Muscle layer of colon (tissue), 2 donors: ENCODE data around the gene KRTAP5-9.

Experiments used
- H3K27ac ChIP-seq: one replicate; pipeline ENCODE4 v1.7.0; 2013; ENCODE audit warnings: low read depth, mild to moderate bottlenecking, low read length, moderate library complexity
- H3K27me3 ChIP-seq, 2 donors: one replicate each; pipeline ENCODE4 v1.7.0; 2013; ENCODE audit warnings: low read length in 2 of 2, mild to moderate bottlenecking in 2 of 2; ENCODE audit not compliant: insufficient read depth in 2 of 2, control insufficient read depth in 1 of 2
- H3K36me3 ChIP-seq: one replicate; pipeline ENCODE4 v1.7.0; 2013; ENCODE audit warnings: mild to moderate bottlenecking, low read length; ENCODE audit not compliant: insufficient read depth
- H3K4me1 ChIP-seq: one replicate; pipeline ENCODE4 v1.7.0; 2013; ENCODE audit warnings: mild to moderate bottlenecking, low read length; ENCODE audit not compliant: insufficient read depth
- H3K4me3 ChIP-seq, 2 donors: one replicate each; pipeline ENCODE4 v1.7.0; 2013; ENCODE audit warnings: low read length in 2 of 2, low read depth in 1 of 2, mild to moderate bottlenecking in 1 of 2, moderate library complexity in 1 of 2
- H3K9ac ChIP-seq: one replicate; pipeline ENCODE4 v1.7.0; 2013; ENCODE audit warnings: low read length
- H3K9me3 ChIP-seq: one replicate; pipeline ENCODE4 v1.7.0; 2013; ENCODE audit warnings: mild to moderate bottlenecking, low read length
- donor health status: abdominal sarcoma.
- donor health status: Adenocarcinoma of cecum.

Gene KRTAP5-9

DNA sequence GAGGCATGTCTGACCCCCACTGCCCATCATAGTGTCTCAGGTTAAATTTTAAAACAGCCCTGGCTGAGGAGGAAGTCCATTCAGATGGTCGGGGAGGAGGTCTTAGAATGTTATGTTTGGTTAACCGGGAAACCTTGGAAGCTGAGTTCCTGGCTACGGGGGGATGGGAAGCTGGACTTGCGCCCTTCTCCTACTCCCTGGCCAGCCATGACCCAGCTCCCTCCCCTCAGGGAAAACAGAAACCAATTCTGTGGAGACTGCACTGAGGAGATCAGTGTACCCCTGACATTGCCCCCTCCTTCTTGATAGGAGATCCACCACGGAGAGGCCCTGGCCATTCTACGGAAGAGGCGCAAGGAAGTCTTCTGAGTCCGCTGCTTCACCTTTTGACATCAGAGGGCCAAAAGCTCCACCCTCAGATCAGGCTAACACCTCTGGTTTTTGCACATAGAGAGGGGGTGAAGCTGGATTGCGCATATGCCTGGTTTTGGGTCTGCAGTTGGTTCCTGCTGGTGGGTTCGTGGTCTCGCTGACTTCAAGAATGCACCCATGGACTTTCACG is 2.7 kb upstream of the KRTAP5-9 start:
- no peaks in the 10 kb centered on the region for H3K9me3 ChIP-seq
- H3K4me1 ChIP-seq: no peaks in the 10 kb centered on the region
- no peak overlapping the region for H3K27ac ChIP-seq
- no peak overlapping the region for H3K4me3 ChIP-seq
- H3K27me3 ChIP-seq: no peaks in the 10 kb centered on the region
- no peak overlapping the region for H3K9ac ChIP-seq
- H3K36me3 ChIP-seq: no peaks in the 10 kb centered on the region

DNA sequence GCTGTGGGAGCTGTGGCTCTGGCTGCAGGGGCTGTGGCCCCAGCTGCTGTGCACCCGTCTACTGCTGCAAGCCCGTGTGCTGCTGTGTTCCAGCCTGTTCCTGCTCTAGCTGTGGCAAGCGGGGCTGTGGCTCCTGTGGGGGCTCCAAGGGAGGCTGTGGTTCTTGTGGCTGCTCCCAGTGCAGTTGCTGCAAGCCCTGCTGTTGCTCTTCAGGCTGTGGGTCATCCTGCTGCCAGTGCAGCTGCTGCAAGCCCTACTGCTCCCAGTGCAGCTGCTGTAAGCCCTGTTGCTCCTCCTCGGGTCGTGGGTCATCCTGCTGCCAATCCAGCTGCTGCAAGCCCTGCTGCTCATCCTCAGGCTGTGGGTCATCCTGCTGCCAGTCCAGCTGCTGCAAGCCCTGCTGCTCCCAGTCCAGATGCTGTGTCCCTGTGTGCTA is 514 bp downstream of the KRTAP5-9 start:
- H3K9me3 ChIP-seq: no peaks in the 10 kb centered on the region
- H3K27ac ChIP-seq: no peak overlapping the region
- no peak overlapping the region for H3K9ac ChIP-seq
- H3K4me1 ChIP-seq: no peaks in the 10 kb centered on the region
- H3K4me3 ChIP-seq: no peak overlapping the region
- H3K27me3 ChIP-seq: no peaks in the 10 kb centered on the region
- no peaks in the 10 kb centered on the region for H3K36me3 ChIP-seq

DNA sequence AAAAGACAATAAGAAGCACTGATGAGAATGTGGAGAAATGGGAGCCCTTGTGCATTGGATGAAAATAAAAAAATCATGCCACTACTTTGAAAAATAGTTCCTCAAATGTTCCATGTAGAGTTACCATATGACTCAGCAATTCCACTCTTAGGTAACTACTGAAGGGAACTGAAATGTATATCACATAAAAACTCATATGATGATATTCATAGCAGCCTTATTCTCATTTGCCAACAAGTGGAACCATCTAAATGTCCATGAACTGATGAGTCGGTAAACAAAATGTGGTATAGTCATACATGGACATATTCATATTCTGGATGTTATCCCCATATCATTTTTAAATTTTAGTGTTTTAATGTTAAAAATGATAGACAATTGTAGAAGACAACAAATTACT is 3.5 kb downstream of the KRTAP5-9 start:
- Histone ChIP-seq H3K9me3 (no peaks in the 10 kb centered on the region), H3K9ac (no peak overlapping the region), H3K36me3 (no peaks in the 10 kb centered on the region), H3K4me1 (no peaks in the 10 kb centered on the region), H3K4me3 (no peak overlapping the region), H3K27me3 (no peaks in the 10 kb centered on the region), H3K27ac (no peak overlapping the region)

DNA sequence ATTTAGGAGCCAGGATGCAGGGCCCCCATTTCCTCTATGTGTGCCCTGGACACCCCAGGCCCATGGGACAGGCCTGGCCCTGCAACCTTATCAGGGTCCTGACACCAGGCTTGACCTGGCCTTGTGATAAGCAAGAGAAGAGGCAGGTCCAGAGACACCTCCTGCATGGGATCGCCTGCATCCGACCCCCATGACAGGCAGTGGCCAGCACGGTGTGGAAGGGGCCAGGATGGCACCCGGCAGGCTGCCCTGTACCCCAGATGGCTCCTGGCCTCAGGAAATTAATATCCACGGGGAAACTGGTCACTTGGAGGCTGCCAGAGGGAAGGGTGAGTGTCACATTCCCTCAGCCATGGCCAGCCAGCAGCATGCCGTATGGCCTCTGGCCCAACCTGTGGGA is 6.8 kb downstream of the KRTAP5-9 start:
- no peak overlapping the region for H3K9ac ChIP-seq
- H3K27me3 ChIP-seq: no peaks in the 10 kb centered on the region
- no peak overlapping the region for H3K27ac ChIP-seq
- no peak overlapping the region for H3K4me3 ChIP-seq
- no peaks in the 10 kb centered on the region for H3K9me3 ChIP-seq
- no peaks in the 10 kb centered on the region for H3K36me3 ChIP-seq
- no peaks in the 10 kb centered on the region for H3K4me1 ChIP-seq

DNA sequence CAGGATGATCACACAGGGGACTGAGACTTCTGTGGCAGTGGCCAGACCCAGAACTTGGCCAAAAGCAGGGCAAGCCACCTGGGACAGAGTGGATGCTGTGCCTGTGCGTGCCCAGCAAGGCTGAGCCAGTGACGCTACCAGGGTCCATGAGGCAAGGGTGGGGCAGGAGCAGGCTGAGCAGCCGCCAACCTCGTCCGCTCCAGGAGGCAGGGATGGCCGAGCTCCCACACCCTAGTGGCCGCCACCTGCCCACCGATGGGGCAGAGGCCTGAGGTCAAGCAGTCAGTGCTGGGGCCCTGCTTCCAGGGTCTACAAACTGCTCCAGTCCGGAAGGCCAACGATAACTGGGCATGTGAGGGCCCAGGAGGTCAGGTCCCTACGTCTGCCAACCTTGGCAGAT is 7.3 kb downstream of the KRTAP5-9 start:
- Histone ChIP-seq H3K4me1 (no peaks in the 10 kb centered on the region), H3K27ac (no peak overlapping the region)

DNA sequence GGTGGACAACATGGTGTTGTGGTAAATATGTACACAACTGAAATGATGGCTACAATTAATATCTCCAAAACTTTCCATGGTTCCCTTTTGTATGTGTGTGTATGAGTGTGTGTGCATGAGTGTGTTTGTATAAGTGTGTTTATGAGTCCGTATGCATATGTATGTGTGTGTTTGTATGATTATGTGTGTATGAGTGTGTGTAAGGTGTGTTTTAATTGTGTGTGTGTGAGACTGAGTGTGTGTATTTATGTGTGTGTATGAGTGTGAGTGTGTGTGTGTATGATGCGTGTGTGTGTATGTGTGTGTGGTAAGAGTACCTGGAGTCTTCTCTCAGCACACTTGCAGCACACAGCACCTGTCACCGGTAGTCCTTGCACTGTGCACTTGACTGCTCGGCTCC is 7.8 kb downstream of the KRTAP5-9 start:
- no peaks in the 10 kb centered on the region for H3K27me3 ChIP-seq
- H3K4me3 ChIP-seq: no peak overlapping the region
- H3K36me3 ChIP-seq: no peaks in the 10 kb centered on the region
- no peak overlapping the region for H3K9ac ChIP-seq
- H3K4me1 ChIP-seq: no peaks in the 10 kb centered on the region
- no peaks in the 10 kb centered on the region for H3K9me3 ChIP-seq
- no peak overlapping the region for H3K27ac ChIP-seq

More for the DNA sequence above, 7.3 kb downstream of the KRTAP5-9 start:
- Histone ChIP-seq H3K27me3 (no peaks in the 10 kb centered on the region), H3K36me3 (no peaks in the 10 kb centered on the region), H3K4me3 (no peak overlapping the region), H3K9ac (no peak overlapping the region), H3K9me3 (no peaks in the 10 kb centered on the region)

DNA sequence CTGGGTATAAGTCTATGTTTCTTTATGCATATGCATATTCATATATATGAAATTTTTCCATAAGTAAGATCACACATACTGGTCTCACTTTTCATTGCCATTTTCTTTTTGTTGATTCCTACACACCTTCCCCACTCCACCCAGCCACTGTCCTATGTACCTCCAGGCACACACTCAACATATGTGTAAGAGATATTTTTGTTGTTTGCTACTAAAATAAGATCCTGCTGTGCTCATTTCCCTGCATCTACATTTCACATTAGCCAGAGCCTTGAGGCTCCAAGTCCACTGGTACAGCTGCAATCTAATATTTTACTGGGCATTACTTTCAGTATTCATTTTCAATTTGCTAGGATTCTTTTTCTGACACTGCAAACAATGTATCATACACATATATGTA is 9.0 kb downstream of the KRTAP5-9 start:
- H3K27me3 ChIP-seq: no peaks in the 10 kb centered on the region
- no peak overlapping the region for H3K9ac ChIP-seq

DNA sequence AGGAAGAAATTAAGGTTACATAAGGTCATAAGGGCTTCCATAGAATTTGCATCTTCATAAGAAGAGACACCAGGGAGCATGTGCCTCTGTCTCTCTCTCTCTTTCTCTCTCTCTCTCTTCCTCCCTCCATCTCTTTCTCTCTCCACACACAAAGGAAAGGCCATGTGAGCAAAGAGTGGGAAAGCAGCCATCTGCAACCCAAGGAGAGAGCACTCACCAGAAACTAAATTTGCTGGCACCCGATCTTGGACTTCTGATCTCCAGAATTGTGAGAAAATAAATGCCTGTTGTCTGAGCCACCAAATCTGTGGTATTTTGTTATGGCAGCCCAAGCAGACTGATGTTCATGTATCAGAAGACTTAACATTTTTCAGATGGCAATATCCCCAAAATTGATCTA is 10.8 kb downstream of the KRTAP5-9 start:
- H3K4me3 ChIP-seq: no peak overlapping the region
- H3K27ac ChIP-seq: no peak overlapping the region
- H3K36me3 ChIP-seq: no peaks in the 10 kb centered on the region
- no peaks in the 10 kb centered on the region for H3K9me3 ChIP-seq
- H3K9ac ChIP-seq: no peak overlapping the region
- H3K4me1 ChIP-seq: no peaks in the 10 kb centered on the region
- no peaks in the 10 kb centered on the region for H3K27me3 ChIP-seq

More for the DNA sequence above, 9.0 kb downstream of the KRTAP5-9 start:
- no peaks in the 10 kb centered on the region for H3K9me3 ChIP-seq
- no peaks in the 10 kb centered on the region for H3K36me3 ChIP-seq
- no peak overlapping the region for H3K4me3 ChIP-seq
- H3K4me1 ChIP-seq: no peaks in the 10 kb centered on the region
- no peak overlapping the region for H3K27ac ChIP-seq

DNA sequence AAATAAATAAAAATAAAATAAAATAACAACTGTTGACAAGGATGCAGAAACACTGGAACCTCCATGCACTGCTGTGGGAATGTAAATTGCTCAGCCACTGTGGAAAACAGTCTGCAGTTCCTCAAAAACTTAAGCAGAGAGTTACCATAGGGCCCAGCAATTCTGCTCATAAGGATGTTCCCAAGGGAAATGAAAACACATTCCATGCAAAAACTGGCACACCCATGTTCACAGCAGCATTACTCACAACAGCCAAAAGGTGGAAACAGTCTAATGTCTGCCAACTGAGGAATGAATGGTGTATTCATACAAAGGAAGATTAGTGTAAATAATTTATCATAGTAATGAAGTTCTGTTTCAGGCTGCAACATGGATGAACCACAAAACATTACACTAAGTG is 13.9 kb downstream of the KRTAP5-9 start:
- H3K27ac ChIP-seq: no peak overlapping the region

DNA sequence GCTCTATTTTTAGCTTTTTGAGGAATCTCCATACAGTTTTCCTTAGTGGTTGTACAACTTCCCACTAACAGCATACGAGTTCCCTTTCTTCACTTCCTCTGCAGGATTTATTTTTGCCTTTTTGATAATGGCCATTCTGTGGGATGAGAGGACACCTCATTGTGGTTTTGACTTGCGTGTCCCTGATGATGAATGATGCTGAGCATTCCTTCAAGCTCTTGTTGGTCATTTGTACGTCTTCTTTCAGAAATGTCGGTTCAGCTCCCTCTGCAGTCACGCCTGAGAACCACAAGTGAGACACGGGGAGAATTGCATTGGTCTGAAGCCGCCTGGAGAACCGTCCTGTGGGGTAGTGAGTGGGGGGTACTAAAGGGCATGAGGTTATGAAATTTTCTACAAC is 15.2 kb downstream of the KRTAP5-9 start:
- H3K9ac ChIP-seq: no peak overlapping the region
- no peaks in the 10 kb centered on the region for H3K36me3 ChIP-seq
- H3K27me3 ChIP-seq: no peaks in the 10 kb centered on the region
- no peak overlapping the region for H3K27ac ChIP-seq
- H3K4me3 ChIP-seq: no peak overlapping the region
- no peaks in the 10 kb centered on the region for H3K4me1 ChIP-seq
- H3K9me3 ChIP-seq: no peaks in the 10 kb centered on the region

More for the DNA sequence above, 13.9 kb downstream of the KRTAP5-9 start:
- H3K27me3 ChIP-seq: no peaks in the 10 kb centered on the region
- H3K9me3 ChIP-seq: no peaks in the 10 kb centered on the region
- H3K4me1 ChIP-seq: no peaks in the 10 kb centered on the region
- no peaks in the 10 kb centered on the region for H3K36me3 ChIP-seq
- no peak overlapping the region for H3K4me3 ChIP-seq
- H3K9ac ChIP-seq: no peak overlapping the region

DNA sequence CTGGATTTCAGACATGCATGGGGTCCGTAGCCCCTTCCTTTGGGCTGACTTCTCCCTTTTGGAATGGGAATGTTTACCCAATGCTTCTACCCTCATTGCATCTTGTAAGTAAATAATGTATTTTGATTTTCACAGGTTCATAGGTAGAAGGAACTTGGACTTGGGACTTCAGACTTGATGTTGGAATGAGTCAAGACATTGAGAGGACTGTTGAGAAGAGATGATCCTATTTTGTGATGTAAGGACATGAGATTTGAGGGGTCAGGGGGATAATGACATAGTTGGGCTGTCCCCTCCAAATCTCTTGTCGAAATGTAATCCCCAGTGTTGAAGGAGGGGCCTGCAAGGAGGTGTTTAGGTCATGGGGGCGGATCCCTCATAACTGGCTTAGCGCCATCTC is 16.2 kb downstream of the KRTAP5-9 start:
- no peak overlapping the region for H3K9ac ChIP-seq
- H3K9me3 ChIP-seq: no peaks in the 10 kb centered on the region
- no peaks in the 10 kb centered on the region for H3K36me3 ChIP-seq
- peaks cover 6% of the 10 kb centered on the region for H3K4me1 ChIP-seq
- no peaks in the 10 kb centered on the region for H3K27me3 ChIP-seq
- H3K4me3 ChIP-seq: no peak overlapping the region
- no peak overlapping the region for H3K27ac ChIP-seq

DNA sequence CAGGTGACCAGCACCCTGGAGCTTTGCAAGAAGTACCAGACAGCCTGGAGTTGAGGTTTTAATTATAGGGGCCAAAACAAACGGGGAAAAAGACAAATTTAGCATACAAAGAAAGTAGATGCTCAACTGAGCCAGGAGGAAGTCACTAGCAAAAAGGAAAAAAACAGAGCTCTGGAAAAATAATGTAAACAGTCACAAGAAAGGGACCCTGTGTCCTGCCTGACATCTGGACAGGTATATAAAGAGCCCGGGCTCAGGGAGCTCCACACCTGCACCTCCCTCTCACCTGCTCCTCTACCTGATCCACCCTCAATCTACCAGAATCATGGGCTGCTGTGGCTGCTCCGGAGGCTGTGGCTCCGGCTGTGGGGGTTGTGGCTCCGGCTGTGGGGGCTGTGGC is 17.0 kb downstream of the KRTAP5-9 start, which contains the start of gene KRTAP5-10:
KRTAP5-10 (plus strand) TSS at position 301 of the 400 bp plus-strand sequence; CDS start at position 326, 25 bp downstream.
- Histone ChIP-seq H3K4me1 (peaks cover 6% of the 10 kb centered on the region), H3K27ac (no peak within 1 kb of the TSS), H3K4me3 (no peak within 1 kb of the TSS), H3K36me3 (no peaks in the 10 kb centered on the region), H3K27me3 (no peaks in the 10 kb centered on the region), H3K9ac (no peak within 1 kb of the TSS), H3K9me3 (no peaks in the 10 kb centered on the region)
